Fibroblast of skin of scalp (primary cell): ENCODE results near the gene ANAPC16.
A peak's percentile ranks its signal among the peaks of the same experiment; 100 is the strongest.
"Not testable (repeated sequence)": the region's sequence is repeated elsewhere in the genome, so short reads cannot be mapped to it uniquely, and the experiment has no call there.

Experiments used
- DNase-seq: peaks from one replicate; pipeline ENCODE4 v3.0.0-alpha.2; 2013

ANAPC16 gene

GRCh38 chr10:72211832-72212231, 4.0 kb upstream of the ANAPC16 start:
- DNase-seq = not testable (repeated sequence)

- no peak for DNase-seq
Observed at GRCh38 chr10:72218325-72218724, 2.5 kb downstream of the ANAPC16 start.

GRCh38 chr10:72218726-72219125, 2.9 kb downstream of the ANAPC16 start:
- DNase-seq = no peak

GRCh38 chr10:72219235-72219814, 3.5 kb downstream of the ANAPC16 start:
- DNase-seq = no peak

- no peak for DNase-seq
Observed at GRCh38 chr10:72220637-72221036, 4.8 kb downstream of the ANAPC16 start.

GRCh38 chr10:72221278-72221677, 5.5 kb downstream of the ANAPC16 start:
- no peak for DNase-seq

GRCh38 chr10:72223743-72224101, 7.9 kb downstream of the ANAPC16 start:
- no peak for DNase-seq

GRCh38 chr10:72224191-72224590, 8.4 kb downstream of the ANAPC16 start:
- DNase-seq = not testable (repeated sequence)

GRCh38 chr10:72226418-72227027, 10.7 kb downstream of the ANAPC16 start:
- no peak for DNase-seq

GRCh38 chr10:72227826-72228225, 12.0 kb downstream of the ANAPC16 start:
- DNase-seq = no peak

- DNase-seq = no peak
Observed at GRCh38 chr10:72228318-72228751, 12.5 kb downstream of the ANAPC16 start.

- no peak for DNase-seq
Observed at GRCh38 chr10:72229261-72230251, 13.7 kb downstream of the ANAPC16 start.

GRCh38 chr10:72233621-72234020, 17.8 kb downstream of the ANAPC16 start:
- DNase-seq = no peak

- DNase-seq = no peak
Observed at GRCh38 chr10:72234560-72235095, 18.8 kb downstream of the ANAPC16 start.

- DNase-seq = no peak
Observed at GRCh38 chr10:72235544-72236279, 19.9 kb downstream of the ANAPC16 start.

GRCh38 chr10:72238392-72239175, 22.8 kb downstream of the ANAPC16 start:
- DNase-seq = no peak

GRCh38 chr10:72239409-72239808, 23.6 kb downstream of the ANAPC16 start:
- no peak for DNase-seq

- DNase-seq = no peak
Observed at GRCh38 chr10:72240371-72240770, 24.6 kb downstream of the ANAPC16 start.

- DNase-seq = no peak
Observed at GRCh38 chr10:72241691-72242252, 26.0 kb downstream of the ANAPC16 start.

- DNase-seq = peak; percentile 64
Observed at GRCh38 chr10:72242675-72243074, 26.9 kb downstream of the ANAPC16 start.

- DNase-seq = peak; percentile 98
Observed at GRCh38 chr10:72243822-72244437, 28.1 kb downstream of the ANAPC16 start.
